ENCODE measurements around the gene EFL1.

Gene EFL1

GRCh38 chr15:82124331-82125263 lies 137.9 kb downstream of the EFL1 start:
- Mint-ChIP-seq H3K4me3 (no peak overlapping the region), H3K9me3 (no peaks in the 10 kb centered on the region), H3K27ac (no peak overlapping the region), H3K27me3 (no peaks in the 10 kb centered on the region), H3K4me1 (peaks cover 14% of the 10 kb centered on the region), H3K36me3 (peaks cover 15% of the 10 kb centered on the region)
- DNase-seq, result no peak
- CTCF ChIA-PET, result no interaction called here

GRCh38 chr15:82122746-82123400 lies 139.7 kb downstream of the EFL1 start:
- Mint-ChIP-seq H3K27me3 (no peaks in the 10 kb centered on the region), H3K27ac (no peak overlapping the region), H3K36me3 (peaks cover 11% of the 10 kb centered on the region), H3K4me3 (no peak overlapping the region), H3K4me1 (peaks cover 6% of the 10 kb centered on the region), H3K9me3 (no peaks in the 10 kb centered on the region)
- no peak for DNase-seq
- CTCF ChIA-PET, result interaction anchor here (1.1 kb wide), 1 partner anchor 17 kb away, joined by 3 read pairs; no protein-coding TSS in a partner anchor

- peaks cover 9% of the 10 kb centered on the region for H3K27me3 Mint-ChIP-seq
- H3K4me1 Mint-ChIP-seq, result no peaks in the 10 kb centered on the region
- H3K27ac Mint-ChIP-seq, result no peak overlapping the region
- H3K4me3 Mint-ChIP-seq, result no peak overlapping the region
- no peaks in the 10 kb centered on the region for H3K9me3 Mint-ChIP-seq
- CTCF ChIA-PET, result no interaction called here
- no peak for DNase-seq
- no peaks in the 10 kb centered on the region for H3K36me3 Mint-ChIP-seq
These were observed 144.5 kb downstream of the EFL1 start for GRCh38 chr15:82118040-82118439.

GRCh38 chr15:82117296-82117695 lies 145.2 kb downstream of the EFL1 start:
- Mint-ChIP-seq H3K4me3 (no peak overlapping the region), H3K9me3 (no peaks in the 10 kb centered on the region), H3K27me3 (peaks cover 9% of the 10 kb centered on the region), H3K4me1 (no peaks in the 10 kb centered on the region), H3K27ac (no peak overlapping the region), H3K36me3 (no peaks in the 10 kb centered on the region)
- CTCF ChIA-PET, result no interaction called here
- DNase-seq, result no peak

GRCh38 chr15:82114660-82115059 lies 147.9 kb downstream of the EFL1 start:
- H3K36me3 Mint-ChIP-seq, result no peaks in the 10 kb centered on the region
- H3K9me3 Mint-ChIP-seq, result no peaks in the 10 kb centered on the region
- no peaks in the 10 kb centered on the region for H3K4me1 Mint-ChIP-seq
- H3K27ac Mint-ChIP-seq, result peak overlapping the region; percentile 9
- no peak overlapping the region for H3K4me3 Mint-ChIP-seq
- no peak for DNase-seq
- peaks cover 11% of the 10 kb centered on the region for H3K27me3 Mint-ChIP-seq
- CTCF ChIA-PET, result no interaction called here

- no peak for DNase-seq
- H3K9me3 Mint-ChIP-seq, result no peaks in the 10 kb centered on the region
- no peaks in the 10 kb centered on the region for H3K36me3 Mint-ChIP-seq
- peaks cover 19% of the 10 kb centered on the region for H3K27me3 Mint-ChIP-seq
- CTCF ChIA-PET, result interaction anchor here (0.9 to 1.6 kb wide), 3 partner anchors 36 to 632 kb away, joined by 3 to 4 read pairs (median 3); no protein-coding TSS in a partner anchor
- no peaks in the 10 kb centered on the region for H3K4me1 Mint-ChIP-seq
- no peak overlapping the region for H3K4me3 Mint-ChIP-seq
- H3K27ac Mint-ChIP-seq, result no peak overlapping the region
These were observed 149.3 kb downstream of the EFL1 start for GRCh38 chr15:82113106-82113715.

- no peaks in the 10 kb centered on the region for H3K36me3 Mint-ChIP-seq
- H3K27me3 Mint-ChIP-seq, result peaks cover 23% of the 10 kb centered on the region
- no peaks in the 10 kb centered on the region for H3K4me1 Mint-ChIP-seq
- no peaks in the 10 kb centered on the region for H3K9me3 Mint-ChIP-seq
- DNase-seq, result no peak
- no peak overlapping the region for H3K27ac Mint-ChIP-seq
- CTCF ChIA-PET, result interaction anchor here (0.5 to 1.6 kb wide), 2 partner anchors 48 to 85 kb away, joined by 3 to 4 read pairs; no protein-coding TSS in a partner anchor
- H3K4me3 Mint-ChIP-seq, result no peak overlapping the region
These were observed 150.6 kb downstream of the EFL1 start for GRCh38 chr15:82111918-82112317.

GRCh38 chr15:82110144-82110543 lies 152.4 kb downstream of the EFL1 start:
- Mint-ChIP-seq H3K4me1 (no peaks in the 10 kb centered on the region), H3K27ac (no peak overlapping the region), H3K9me3 (no peaks in the 10 kb centered on the region), H3K36me3 (no peaks in the 10 kb centered on the region), H3K27me3 (peaks cover 23% of the 10 kb centered on the region), H3K4me3 (no peak overlapping the region)
- DNase-seq, result no peak
- CTCF ChIA-PET, result interaction anchor here (0.5 to 3.4 kb wide), 8 partner anchors 10 to 88 kb away, joined by 3 to 23 read pairs (median 6); no protein-coding TSS in a partner anchor

- peak; percentile 81 for DNase-seq
- no peak overlapping the region for H3K27ac Mint-ChIP-seq
These were observed 153.9 kb downstream of the EFL1 start for GRCh38 chr15:82108489-82109078.

GRCh38 chr15:82106679-82107078 lies 155.9 kb downstream of the EFL1 start:
- CTCF ChIA-PET, result interaction anchor here (1.0 kb wide), 1 partner anchor 90 kb away, joined by 3 read pairs; no protein-coding TSS in a partner anchor
- Mint-ChIP-seq H3K4me3 (no peak overlapping the region), H3K27ac (no peak overlapping the region)

More at GRCh38 chr15:82108489-82109078, 153.9 kb downstream of the EFL1 start:
- H3K4me1 Mint-ChIP-seq, result no peaks in the 10 kb centered on the region
- peaks cover 15% of the 10 kb centered on the region for H3K27me3 Mint-ChIP-seq
- H3K36me3 Mint-ChIP-seq, result no peaks in the 10 kb centered on the region
- no peaks in the 10 kb centered on the region for H3K9me3 Mint-ChIP-seq
- CTCF ChIA-PET, result interaction anchor here (0.6 to 3.4 kb wide), 13 partner anchors 11 to 92 kb away, joined by 3 to 23 read pairs (median 4); no protein-coding TSS in a partner anchor
- H3K4me3 Mint-ChIP-seq, result no peak overlapping the region

GRCh38 chr15:82105451-82106215 lies 156.9 kb downstream of the EFL1 start:
- Mint-ChIP-seq H3K9me3 (no peaks in the 10 kb centered on the region), H3K27me3 (peaks cover 23% of the 10 kb centered on the region), H3K36me3 (no peaks in the 10 kb centered on the region), H3K4me3 (no peak overlapping the region), H3K27ac (no peak overlapping the region), H3K4me1 (no peaks in the 10 kb centered on the region)
- no peak for DNase-seq
- CTCF ChIA-PET, result interaction anchor here (1.1 to 1.6 kb wide), 2 partner anchors 35 to 93 kb away, joined by 3 to 4 read pairs; no protein-coding TSS in a partner anchor

More at GRCh38 chr15:82106679-82107078, 155.9 kb downstream of the EFL1 start:
- Mint-ChIP-seq H3K36me3 (no peaks in the 10 kb centered on the region), H3K9me3 (no peaks in the 10 kb centered on the region), H3K27me3 (peaks cover 17% of the 10 kb centered on the region), H3K4me1 (no peaks in the 10 kb centered on the region)
- DNase-seq, result no peak

- DNase-seq, result no peak
- Mint-ChIP-seq H3K9me3 (no peaks in the 10 kb centered on the region), H3K36me3 (no peaks in the 10 kb centered on the region), H3K27ac (no peak overlapping the region), H3K4me1 (no peaks in the 10 kb centered on the region), H3K27me3 (peaks cover 17% of the 10 kb centered on the region), H3K4me3 (no peak overlapping the region)
- CTCF ChIA-PET, result interaction anchor here (1.4 kb wide), 1 partner anchor 95 kb away, joined by 3 read pairs; no protein-coding TSS in a partner anchor
These were observed 159.1 kb downstream of the EFL1 start for GRCh38 chr15:82103468-82103867.
